Inferior parietal cortex (tissue), 1 donor: ENCODE results near the gene NRM.
A peak's percentile ranks its signal among the peaks of the same experiment; 100 is the strongest.
"Not testable (repeated sequence)": the region's sequence is repeated elsewhere in the genome, so short reads cannot be mapped to it uniquely, and the experiment has no call there.

ENCODE experiments used
- DNase-seq: peaks from one replicate; pipeline ENCODE4 v3.0.0-alpha.2; 2016; ENCODE audit errors: extremely low spot score

Gene NRM

GRCh38 chr6:30666300-30666699 is 24.5 kb downstream of the NRM start:
- not testable (repeated sequence) for DNase-seq

GRCh38 chr6:30664994-30665767 is 25.6 kb downstream of the NRM start:
- no peak for DNase-seq

- not testable (repeated sequence) for DNase-seq
These were observed 32.9 kb downstream of the NRM start for GRCh38 chr6:30657922-30658321.

GRCh38 chr6:30657454-30657853 is 33.3 kb downstream of the NRM start:
- no peak for DNase-seq

- no peak for DNase-seq
These were observed 34.3 kb downstream of the NRM start for GRCh38 chr6:30656513-30656912.

GRCh38 chr6:30655743-30656094 is 35.1 kb downstream of the NRM start:
- DNase-seq: no peak

- DNase-seq: no peak
These were observed 35.7 kb downstream of the NRM start for GRCh38 chr6:30654798-30655742.

GRCh38 chr6:30651143-30651542 is 39.6 kb downstream of the NRM start:
- DNase-seq: no peak

- peak; percentile 46 for DNase-seq
These were observed 43.3 kb downstream of the NRM start for GRCh38 chr6:30647242-30648116.

- peak; percentile 93 for DNase-seq
These were observed 44.1 kb downstream of the NRM start, which contains the start of gene C6orf136 for GRCh38 chr6:30646450-30647241. Gene C6orf136, plus strand, starts transcription at chr6:30647133. Its CDS starts 99 bp downstream, at chr6:30647232.

GRCh38 chr6:30645989-30646388 is 44.8 kb downstream of the NRM start:
- no peak for DNase-seq

- no peak for DNase-seq
These were observed 46.0 kb downstream of the NRM start for GRCh38 chr6:30644769-30645168.

- DNase-seq: no peak
These were observed 47.1 kb downstream of the NRM start for GRCh38 chr6:30643656-30644055.

- DNase-seq: no peak
These were observed 49.7 kb downstream of the NRM start for GRCh38 chr6:30641048-30641447.

GRCh38 chr6:30640481-30640880 is 50.3 kb downstream of the NRM start:
- DNase-seq: no peak
